NCI-H2196 (cell line): Measurements from ENCODE around the gene EXOC5.
"Not testable (repeated sequence)": the region's sequence is repeated elsewhere in the genome, so short reads cannot be mapped to it uniquely, and the experiment has no call there.

Experiments used
- DNase-seq: peaks from one replicate; lab custom pipeline; 2025; ENCODE audit not compliant: unreplicated experiment; lab: John Stamatoyannopoulos, UW

EXOC5 gene

GRCh38 chr14:57259672-57260071, 9.0 kb downstream of the EXOC5 start:
- no peak for DNase-seq

DNA sequence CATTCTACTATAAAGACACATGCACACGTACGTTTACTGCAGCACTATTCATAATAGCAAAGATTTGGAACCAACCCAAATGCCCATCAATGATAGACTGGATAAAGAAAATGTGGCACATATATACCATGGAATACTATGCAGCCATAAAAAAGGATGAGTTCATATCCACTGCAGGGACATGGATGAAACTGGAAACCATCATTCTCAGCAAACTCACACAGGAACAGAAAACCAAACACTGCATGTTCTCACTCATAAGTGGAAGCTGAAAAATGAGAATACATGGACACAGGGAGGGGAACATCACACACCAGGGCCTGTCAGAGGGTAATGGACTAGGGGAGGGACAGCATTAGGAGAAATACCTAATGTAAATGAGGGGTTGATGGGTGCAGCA, 10.5 kb downstream of the EXOC5 start:
- not testable (repeated sequence) for DNase-seq

DNA sequence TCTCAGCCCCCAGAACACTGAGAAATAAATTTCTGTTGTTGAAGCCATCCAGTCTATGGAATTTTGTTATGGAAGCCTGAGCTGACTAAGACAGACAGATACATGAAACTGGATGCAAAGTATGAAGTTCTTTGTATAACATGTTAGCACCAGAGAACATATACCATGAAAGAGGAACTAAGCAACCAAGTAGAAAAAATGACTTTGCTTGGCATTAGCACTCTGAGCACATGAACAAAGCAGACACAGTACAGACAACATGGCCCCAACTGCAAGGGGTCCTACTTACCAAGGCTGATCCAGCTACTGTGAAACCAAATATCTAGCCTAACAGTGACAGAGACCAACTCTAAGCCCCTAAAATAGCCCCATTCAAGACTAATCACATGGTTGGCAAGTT, 13.8 kb downstream of the EXOC5 start:
- no peak for DNase-seq

GRCh38 chr14:57246933-57247657, 21.6 kb downstream of the EXOC5 start:
- no peak for DNase-seq

DNA sequence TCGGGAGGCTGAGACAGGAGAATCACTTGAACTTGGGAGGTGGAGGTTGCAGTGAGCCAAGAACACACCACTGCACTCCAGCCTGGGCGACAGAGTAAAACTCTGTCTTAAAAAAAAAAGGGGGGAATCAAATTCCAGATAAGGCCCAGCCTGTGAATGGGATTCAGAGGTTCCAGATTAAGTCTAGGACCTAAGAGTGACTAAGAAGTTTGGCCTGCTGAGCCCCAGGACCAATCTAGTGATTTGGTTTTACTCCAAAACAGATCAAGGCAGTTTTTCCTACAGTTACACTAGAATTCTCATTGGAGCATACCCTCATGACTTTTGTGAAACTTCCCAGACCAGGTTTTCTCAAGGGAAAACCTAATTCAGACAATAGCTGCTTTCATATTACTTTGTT, 22.8 kb downstream of the EXOC5 start:
- no peak for DNase-seq

DNA sequence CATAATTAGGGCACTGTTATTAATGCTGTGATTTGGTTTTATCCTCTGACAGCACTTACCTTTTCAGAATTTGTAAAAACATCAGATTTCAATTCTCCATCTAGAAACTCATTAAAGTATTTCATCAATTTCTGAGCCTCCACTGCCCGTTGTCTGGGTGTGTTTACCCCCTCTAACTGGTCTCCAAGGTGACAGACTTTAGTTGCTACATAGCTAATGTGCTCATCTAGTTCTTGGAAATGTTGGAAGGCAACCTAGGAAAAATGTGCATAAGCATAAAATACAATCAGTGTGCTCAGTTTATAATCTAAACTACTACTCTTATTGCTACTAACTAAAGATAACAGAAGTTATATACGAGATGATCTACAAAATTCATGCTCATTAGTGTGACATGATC, 24.6 kb downstream of the EXOC5 start:
- DNase-seq: no peak

DNA sequence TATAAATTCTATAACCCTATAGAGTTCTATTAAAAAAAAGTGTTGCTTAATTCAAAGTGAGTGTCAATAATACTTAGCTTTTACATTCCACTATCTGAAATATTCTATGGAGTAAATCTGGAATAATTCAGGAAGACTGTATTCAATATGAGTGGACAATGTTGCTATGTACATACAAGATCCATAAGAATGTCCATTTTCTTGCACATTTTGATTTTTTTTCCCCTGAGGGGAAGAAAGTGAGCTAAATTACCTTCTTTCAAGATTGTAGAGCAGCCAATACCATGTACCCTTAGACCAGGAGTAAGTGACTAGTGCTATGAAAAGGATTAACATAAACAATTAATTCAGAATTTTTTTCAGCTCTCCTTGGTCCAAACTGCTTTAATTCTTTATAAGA, 25.4 kb downstream of the EXOC5 start:
- DNase-seq: no peak

DNA sequence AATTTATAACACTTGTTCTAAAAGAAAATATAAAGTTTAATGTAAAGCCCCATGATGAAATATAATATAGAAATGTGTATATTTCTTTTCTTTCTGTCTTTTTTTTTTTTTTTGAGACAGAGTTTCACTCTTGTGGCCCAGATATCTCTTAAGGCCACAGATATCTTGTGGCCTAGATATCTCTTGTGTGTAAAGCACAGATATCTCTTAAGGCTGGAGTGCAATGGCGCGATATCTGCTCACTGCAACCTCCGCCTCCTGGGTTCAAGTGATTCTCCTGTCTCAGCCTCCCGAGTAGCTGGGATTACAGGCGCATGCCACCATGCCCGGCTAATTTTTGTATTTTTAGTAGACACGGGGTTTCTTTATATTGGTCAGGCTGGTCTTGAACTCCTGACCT, 28.6 kb downstream of the EXOC5 start:
- not testable (repeated sequence) for DNase-seq

DNA sequence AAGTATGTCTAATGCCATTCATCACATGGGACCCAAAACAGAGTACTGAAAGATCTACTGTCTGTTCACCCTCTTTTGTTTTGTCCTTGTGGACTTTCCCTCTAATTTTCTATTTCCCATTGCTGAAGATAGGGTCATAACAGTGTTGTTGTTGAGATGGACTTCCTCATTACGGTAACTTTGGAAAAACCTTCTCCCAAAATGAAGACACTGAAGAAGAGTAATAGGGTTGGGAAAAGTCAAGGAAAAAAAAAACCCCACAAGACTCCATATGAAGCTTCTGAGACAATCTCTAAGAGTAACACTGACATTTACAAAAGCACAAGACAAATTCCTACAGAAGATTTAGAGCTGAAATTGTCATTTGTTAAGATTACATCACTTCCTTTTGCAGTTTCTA, 36.7 kb downstream of the EXOC5 start:
- DNase-seq: no peak

GRCh38 chr14:57228320-57228719, 40.4 kb downstream of the EXOC5 start:
- not testable (repeated sequence) for DNase-seq

DNA sequence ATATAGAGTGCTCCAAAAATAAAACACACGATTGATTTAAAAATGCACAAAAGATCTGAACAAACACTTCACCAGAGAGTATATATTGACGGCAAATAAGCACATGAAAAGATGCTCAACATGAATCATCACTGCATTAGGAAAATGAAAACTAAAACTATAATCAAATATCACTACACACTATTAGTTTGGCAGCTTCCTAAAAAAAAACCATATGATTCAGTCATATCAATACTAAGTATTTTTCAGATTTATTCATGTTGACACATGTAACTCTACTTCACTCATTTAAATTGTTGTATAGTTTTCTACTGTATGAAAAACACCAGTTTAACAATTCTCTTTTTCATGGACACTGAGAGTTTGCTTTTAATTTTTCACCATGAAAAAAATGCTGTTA, 41.6 kb downstream of the EXOC5 start:
- no peak for DNase-seq

GRCh38 chr14:57221931-57222330, 46.8 kb downstream of the EXOC5 start:
- DNase-seq: no peak

GRCh38 chr14:57212919-57213318, 55.8 kb downstream of the EXOC5 start:
- DNase-seq: no peak

GRCh38 chr14:57209561-57209960, 59.1 kb downstream of the EXOC5 start:
- DNase-seq: no peak

DNA sequence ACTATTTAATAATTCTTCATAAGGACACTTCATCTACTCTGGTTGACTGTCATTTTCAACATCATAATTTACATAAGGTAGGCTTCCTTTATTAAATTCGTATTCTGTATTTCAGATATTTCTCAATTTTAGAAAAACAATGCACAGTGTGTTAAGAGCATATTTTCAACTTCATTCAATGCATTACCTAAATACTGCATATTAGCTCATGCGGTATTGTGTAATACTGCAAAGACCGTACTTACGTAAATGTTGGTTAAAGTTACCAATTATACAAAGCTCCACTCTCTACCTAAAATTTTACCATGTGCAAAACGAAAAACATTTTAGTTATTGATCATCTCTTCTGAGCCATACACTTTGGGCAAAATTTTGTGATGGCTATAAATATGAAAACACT, 62.8 kb downstream of the EXOC5 start:
- DNase-seq: no peak

DNA sequence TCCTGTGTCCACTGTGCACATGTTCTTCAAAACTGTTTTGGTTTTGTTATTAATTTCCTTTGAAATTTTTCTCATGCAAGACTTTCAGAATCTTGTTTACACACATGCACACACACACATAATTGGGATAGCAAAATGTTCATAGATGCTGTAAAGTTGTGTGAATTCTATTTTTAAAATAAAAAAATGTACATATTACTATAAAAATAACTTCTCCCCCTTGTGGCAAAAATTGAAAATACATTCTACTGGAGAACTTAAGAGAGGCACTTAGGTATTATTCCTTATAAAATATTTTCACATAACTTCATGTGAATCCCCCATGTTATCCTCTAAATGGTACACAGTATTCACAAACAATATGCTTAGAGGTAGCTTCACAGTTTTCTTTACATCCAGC, 66.0 kb downstream of the EXOC5 start:
- DNase-seq: not testable (repeated sequence)

GRCh38 chr14:57199921-57200320, 68.8 kb downstream of the EXOC5 start:
- DNase-seq: no peak

DNA sequence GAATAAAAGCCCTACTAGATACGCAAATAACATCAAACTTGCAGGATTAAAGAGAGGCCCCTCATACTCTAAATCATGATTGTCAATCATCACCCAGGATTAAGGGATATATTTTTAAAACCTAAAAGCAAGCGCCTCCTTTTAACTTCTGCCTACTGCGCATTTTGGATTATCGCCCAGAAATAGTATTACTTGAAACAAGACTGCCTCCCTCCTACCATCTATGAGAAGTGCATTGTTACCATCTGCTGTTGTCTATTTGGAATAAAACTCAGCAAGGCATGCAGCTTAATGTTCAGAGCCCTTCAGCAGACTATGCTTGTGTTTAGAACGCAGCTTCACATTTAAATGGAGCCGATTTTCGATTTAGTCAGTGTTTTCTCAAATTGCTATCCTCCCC, 79.6 kb downstream of the EXOC5 start:
- DNase-seq: peak; percentile 83

DNA sequence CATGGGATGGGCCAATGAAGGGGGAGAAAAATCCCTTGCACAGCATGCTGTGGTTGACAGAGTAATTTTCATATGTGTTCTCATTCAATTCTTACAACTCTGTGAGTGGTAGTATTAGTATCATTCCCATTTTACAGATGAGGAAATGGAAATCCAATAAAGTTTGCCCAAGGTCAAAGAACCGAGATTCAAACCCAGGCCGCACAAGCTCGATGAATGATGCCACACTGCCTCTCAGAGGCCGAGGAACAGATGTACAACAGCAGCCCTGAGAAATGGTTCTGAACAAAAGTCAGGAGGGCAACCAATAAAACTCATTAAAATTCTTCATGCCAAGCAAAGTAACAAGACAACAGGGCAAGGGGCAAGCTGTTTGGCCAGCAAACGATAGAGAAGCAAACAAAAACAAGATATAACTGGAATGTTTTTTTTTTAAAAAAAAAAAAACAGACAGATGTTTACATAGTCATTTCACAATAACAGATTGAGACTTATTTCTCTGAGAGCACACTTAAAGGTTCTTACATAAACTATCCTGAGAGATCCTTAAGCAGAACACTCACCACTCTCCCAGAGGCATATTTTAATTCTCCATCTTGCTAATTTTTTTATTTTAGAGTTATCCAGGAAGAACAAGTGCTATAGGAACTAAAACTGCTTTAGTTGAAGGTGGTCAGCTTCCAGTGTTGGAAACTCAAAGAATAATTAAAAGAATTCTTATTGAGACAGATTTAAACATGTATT, 85.8 kb downstream of the EXOC5 start:
- peak; percentile 30 for DNase-seq

GRCh38 chr14:57179273-57179672, 89.4 kb downstream of the EXOC5 start:
- no peak for DNase-seq

- DNase-seq: no peak
Observed at GRCh38 chr14:57174466-57174865, 94.2 kb downstream of the EXOC5 start.

DNA sequence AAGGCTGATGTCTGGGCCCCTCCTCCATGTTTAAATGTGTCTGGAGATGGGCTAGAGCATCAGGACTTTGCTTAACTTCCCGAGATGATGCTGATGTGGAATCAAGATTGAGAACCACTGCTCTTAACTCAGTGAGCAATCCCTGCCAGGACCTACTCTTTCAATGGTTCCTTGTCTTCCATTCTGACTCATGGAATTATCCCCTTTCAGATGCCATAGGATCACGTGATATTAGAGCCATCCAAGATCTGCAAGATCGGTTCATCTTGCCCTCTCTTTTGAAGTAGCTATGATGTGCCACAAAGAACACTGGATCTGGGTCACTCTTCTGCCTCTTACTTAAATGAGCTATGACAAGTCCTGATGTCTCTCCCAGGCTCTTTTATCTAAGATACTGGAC, 96.8 kb downstream of the EXOC5 start:
- no peak for DNase-seq

- DNase-seq: no peak
Observed at GRCh38 chr14:57171363-57171762, 97.3 kb downstream of the EXOC5 start.
